LNCaP clone FGC (cell line): ENCODE results near the gene GSTA2.
"Not testable (repeated sequence)": the region's sequence is repeated elsewhere in the genome, so short reads cannot be mapped to it uniquely, and the experiment has no call there.

ENCODE experiments used
- DNase-seq: peaks from one replicate; pipeline ENCODE4 v3.0.0-alpha.2; 2011; ENCODE audit warnings: low read depth
- H3K4me3 ChIP-seq: 2 replicates; pipeline ENCODE4 v1.5.1; 2011; ENCODE audit warnings: mild to moderate bottlenecking, low read depth, low read length, control low read depth
- TF ChIP-seq, protein P1 (sequence below): IDR thresholded peaks from 2 replicates; pipeline ENCODE4 v1.5.1; 2012; ENCODE audit warnings: mild to moderate bottlenecking; ENCODE audit not compliant: control insufficient read depth, insufficient read depth; ENCODE audit errors: extremely low read depth

Gene GSTA2

DNA sequence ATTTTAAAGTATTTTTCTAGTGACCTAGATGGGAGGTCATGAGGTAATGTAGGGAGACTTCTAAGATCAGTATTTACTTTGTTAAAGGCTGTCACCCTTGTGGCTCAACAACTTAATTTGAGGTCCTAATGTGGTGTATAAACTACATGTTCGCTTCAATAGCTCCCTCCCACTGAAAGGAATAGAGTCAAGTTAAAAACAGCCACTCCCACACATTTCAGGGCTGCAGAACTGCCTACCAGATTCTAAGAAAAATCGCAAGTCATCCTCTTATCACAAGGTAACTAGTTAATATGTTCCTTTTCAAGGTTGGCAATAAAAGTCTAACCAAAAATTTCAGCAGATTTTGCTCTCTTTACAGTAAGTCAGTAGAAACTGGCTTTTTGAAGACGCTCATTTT is 25.2 kb upstream of the GSTA2 start:
- DNase-seq = peak; percentile 49
- TF ChIP-seq, protein P1, sequence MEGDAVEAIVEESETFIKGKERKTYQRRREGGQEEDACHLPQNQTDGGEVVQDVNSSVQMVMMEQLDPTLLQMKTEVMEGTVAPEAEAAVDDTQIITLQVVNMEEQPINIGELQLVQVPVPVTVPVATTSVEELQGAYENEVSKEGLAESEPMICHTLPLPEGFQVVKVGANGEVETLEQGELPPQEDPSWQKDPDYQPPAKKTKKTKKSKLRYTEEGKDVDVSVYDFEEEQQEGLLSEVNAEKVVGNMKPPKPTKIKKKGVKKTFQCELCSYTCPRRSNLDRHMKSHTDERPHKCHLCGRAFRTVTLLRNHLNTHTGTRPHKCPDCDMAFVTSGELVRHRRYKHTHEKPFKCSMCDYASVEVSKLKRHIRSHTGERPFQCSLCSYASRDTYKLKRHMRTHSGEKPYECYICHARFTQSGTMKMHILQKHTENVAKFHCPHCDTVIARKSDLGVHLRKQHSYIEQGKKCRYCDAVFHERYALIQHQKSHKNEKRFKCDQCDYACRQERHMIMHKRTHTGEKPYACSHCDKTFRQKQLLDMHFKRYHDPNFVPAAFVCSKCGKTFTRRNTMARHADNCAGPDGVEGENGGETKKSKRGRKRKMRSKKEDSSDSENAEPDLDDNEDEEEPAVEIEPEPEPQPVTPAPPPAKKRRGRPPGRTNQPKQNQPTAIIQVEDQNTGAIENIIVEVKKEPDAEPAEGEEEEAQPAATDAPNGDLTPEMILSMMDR = no peak

DNA sequence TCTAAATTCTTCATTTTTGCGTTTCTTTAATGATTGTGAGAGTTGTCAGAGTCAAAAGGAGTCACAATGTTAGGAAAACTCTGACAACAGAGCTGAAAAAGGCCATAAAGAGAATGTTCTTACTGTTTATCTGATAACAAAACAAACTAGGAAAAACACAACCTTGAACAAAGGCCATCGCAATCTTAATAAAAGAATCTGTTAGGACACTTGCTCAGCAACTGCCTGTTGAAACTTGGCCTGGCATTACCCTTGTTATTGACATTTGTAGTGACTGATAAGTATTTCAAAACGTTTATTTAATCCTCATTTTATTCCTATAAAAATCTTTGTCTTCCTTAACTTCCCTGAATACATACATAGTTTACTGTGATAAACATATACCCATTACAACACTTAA is 24.6 kb upstream of the GSTA2 start:
- TF ChIP-seq, protein P1 = no peak
- no peak overlapping the region for H3K4me3 ChIP-seq
- peak; percentile 97 for DNase-seq

More for the DNA sequence above, 25.2 kb upstream of the GSTA2 start:
- H3K4me3 ChIP-seq = no peak overlapping the region

DNA sequence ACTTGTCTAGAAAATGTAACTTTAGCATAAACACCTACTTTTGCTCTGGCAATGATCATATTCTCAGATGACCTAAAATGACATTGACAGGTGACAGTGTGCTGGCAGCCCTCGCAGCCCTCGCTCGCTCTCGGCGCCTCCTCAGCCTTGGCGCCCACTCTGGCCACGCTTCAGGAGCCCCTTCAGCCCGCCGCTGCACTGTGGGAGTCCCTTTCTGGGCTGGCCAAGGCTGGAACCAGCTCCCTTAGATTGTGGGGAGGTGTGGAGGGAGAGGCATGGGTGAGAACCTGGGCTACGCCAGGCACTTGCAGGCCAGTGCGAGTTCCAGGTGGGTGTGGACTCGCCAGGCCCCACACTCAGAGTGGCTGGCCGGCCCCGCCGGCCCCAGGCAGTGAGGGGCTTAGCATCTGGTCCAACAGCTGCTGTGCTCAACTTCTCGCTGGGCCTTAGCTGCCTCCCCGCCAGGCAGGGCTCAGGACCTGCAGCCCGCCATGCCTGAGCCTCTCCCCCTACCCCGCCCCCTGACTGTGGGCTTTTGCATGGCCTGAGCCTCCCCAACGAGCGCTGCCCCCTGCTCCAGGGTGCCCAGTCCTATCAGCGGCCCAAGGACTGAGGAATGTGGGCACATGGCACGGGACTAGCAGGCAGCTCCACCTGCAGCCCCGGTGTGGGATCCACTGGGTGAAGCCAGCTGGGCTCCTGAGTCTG is 23.1 kb upstream of the GSTA2 start:
- no peak for DNase-seq

DNA sequence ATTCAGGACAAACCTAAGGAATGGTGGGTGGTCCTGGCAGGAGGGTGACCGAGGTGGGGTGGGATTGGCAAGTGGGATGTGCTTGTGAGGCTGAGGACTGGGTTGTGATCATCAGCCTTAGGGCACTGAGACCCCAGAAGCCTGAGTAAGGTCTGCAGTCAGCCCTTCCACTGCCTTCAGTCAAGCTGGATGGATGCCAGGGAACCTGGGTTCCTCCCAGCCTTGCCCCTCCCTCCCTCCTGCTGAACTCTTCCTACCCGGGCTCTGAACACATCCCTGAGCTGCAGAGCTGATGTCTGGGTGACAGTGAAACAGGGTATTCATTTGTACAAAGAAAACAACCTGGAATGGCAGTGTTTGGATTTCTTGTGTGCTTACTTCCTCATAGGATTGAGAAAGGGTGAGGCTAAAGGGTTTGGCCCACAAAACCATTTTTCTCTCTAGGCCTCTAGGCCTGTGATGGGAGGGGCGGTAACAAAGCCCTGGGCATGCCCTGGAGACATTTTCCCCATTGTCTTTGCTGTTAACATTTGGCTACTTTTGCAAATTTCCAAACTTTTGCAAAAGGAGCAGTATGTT is 19.5 kb upstream of the GSTA2 start:
- not testable (repeated sequence) for H3K4me3 ChIP-seq, DNase-seq

More for the DNA sequence above, 23.1 kb upstream of the GSTA2 start:
- TF ChIP-seq, protein P1 = no peak
- no peak overlapping the region for H3K4me3 ChIP-seq

DNA sequence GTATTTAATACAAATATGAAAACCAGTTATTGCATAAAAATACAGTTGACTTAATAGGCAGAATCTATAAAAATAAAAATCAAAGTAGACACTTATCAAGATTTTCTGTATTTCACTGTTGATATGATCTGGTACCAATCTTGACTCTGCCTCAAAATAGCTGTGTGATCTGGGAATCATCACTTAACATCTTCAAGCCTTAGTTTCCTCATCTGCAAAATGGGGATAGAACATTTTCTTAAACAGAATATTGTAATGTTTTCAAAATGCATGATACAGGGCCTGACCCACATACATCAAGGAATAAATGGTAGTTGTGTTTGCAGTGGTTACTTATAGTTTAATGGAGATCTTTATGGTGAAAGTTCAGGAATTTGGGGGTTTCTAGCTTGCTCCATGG is 18.9 kb upstream of the GSTA2 start:
- H3K4me3 ChIP-seq, DNase-seq: not testable (repeated sequence)

DNA sequence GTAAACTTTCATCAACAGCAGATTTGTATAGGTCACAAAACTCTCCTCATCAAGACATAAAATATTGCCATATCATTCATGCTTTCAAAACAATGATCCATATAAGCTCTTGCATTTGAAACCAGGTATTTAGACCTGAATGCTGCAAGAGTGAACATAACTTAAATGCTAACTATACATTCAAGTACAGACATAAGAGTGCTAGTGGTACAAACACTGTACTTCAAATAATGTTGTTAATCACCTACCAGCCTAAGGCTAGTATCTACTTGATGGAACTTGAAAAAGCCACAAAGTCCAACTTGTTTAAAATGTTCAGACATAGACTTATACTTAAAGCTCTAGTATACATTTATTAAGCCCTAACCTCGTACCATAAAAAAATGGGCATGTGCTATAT is 16.0 kb upstream of the GSTA2 start:
- TF ChIP-seq, protein P1 = no peak
- no peak for DNase-seq

DNA sequence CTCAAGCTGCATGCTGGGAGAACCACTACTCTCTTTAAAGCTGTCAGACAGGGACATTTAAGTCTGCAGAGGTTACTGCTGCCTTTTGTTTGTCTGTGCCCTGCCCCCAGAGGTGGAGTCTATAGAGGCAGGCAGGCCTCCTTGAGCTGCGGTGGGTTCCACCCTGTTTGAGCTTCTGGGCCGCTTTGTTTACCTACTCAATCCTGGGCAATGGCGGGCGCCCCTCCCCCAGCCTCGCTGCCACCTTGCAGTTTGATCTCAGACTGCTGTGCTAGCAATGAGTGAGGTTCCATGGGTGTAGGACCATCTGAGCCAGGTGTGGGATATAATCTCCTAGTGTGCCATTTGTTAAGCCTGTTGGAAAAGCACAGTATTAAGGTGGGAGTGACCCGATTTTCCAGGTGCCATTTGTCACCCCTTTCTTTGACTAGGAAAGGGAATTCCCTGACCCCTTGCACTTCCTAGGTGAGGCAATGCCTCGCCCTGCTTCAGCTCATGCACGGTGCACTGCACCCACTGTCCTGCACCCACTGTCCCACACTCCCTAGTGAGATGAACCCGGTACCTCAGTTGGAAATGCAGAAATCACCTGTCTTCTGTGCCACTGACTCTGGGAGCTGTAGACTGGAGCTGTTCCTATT is 13.6 kb upstream of the GSTA2 start:
- not testable (repeated sequence) for DNase-seq, H3K4me3 ChIP-seq

More for the DNA sequence above, 16.0 kb upstream of the GSTA2 start:
- no peak overlapping the region for H3K4me3 ChIP-seq

DNA sequence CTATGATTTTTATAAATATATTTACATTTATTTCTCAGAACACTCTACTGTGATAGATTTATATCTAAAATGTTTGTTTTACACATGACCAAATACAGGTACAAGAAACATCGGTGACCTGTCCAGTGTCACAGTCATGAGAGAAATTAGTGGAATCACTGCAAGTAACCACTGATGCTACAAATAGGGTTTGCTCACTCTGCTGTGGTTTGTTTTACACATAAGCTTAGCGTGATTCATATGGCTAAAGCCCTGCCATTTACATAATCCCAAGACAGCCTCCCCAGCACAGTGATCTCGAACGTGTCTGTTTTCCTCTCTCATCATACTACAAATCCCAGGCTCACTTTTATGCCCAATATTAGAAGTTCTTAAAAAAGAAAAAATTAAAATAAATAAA is 6.1 kb upstream of the GSTA2 start:
- DNase-seq, H3K4me3 ChIP-seq: not testable (repeated sequence)

DNA sequence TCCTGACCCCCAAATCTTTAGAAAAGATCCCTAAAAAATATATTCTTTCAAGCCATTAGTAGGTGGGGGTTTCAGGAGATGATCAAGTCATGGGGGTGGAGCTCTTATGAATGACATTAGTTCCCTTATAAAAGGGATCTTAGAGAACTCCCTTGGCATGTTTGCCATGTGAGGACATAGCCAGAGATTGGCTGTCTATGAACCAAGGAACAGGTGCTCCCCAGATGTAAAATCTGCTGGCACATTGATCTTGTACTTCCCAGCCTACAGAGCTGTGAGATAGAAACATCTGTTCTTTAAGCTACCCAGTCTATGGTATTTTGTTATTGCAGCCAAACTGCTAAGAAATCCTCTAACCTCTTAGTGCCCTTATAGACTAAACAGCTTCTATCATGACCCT is 4.4 kb upstream of the GSTA2 start:
- DNase-seq, H3K4me3 ChIP-seq: not testable (repeated sequence)

DNA sequence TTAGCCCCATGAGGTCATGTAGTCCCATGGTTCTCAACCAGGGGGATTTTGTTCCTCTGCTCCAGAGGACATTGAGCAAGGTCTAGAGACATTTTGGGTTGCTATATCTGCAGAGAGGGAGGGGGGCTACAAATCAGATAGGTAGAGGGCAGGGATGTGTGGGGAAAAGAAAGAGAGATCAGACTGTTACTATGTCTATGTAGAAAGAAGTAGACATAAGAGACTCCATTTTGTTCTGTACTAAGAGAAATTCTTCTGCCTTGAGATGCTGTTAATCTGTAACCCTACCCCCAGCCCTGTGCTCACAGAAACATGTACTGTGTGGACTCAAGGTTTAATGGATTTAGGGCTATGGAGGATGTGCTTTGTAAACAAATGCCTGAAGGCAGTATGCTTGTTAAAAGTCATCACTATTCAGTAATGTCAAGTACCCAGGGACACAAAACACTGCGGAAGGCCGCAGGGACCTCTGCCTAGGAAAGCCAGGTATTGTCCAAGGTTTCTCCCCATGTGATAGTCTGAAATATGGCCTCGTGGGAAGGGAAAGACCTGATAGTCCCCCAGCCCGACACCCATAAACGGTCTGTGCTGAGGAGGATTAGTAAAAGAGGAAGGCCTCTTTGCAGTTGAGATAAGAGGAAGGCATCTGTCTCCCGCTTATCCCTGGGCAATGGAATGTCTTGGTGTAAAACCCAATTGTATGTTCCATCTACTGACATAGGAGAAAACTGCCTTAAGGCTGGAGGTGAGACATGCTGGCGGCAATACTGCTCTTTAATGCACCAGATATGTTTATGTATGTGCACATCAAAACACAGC is 1.4 kb downstream of the GSTA2 start:
- DNase-seq, H3K4me3 ChIP-seq: not testable (repeated sequence)
